OCI-LY7 (cell line): Measurements from ENCODE around the gene MRPS9. TPM values are rescaled to one million over a fixed set of nuclear protein-coding genes. Genes with fewer than 3 reads are reported as not detected.

Source experiments
- BruUV-seq: library from RNA; stranded (reverse); fragments of 400-500 nt; replicated peaks from 2 replicates; lab custom pipeline; 2021; lab: Mats Ljungman, UMichigan
- CTCF ChIA-PET: fragments of 300-600 bp; sonication (Branson Sonifier 250); formaldehyde crosslinking; loops from one replicate; lab custom pipeline; 2022; ENCODE audit warnings: antibody characterized with exemption; ENCODE audit not compliant: unreplicated experiment; lab: Charles Lee
- POLR2A ChIA-PET: fragments of 300-600 bp; sonication (Branson Sonifier 250); formaldehyde crosslinking; loops from one replicate; lab custom pipeline; 2022; ENCODE audit warnings: antibody characterized with exemption; lab: Charles Lee
- DNase-seq: peaks from one replicate; pipeline ENCODE4 v3.0.0-alpha.2; 2015; ENCODE audit warnings: low spot score
- H2AFZ ChIP-seq: fragments of 200-600 bp; sonication (generic), shearing (Covaris generic); 2 replicates; pipeline ENCODE4 v1.6.1; 2014; ENCODE audit warnings: mild to moderate bottlenecking, antibody characterized with exemption, low read length, moderate library complexity
- H3K27ac ChIP-seq: fragments of 200-600 bp; sonication (generic); 2 replicates; pipeline ENCODE4 v1.5.1; 2014; ENCODE audit warnings: mixed run types, low read depth, mild to moderate bottlenecking, moderate library complexity, low read length, inconsistent platforms; ENCODE audit not compliant: poor library complexity, severe bottlenecking
- H3K36me3 ChIP-seq: fragments of 200-600 bp; sonication (generic); 2 replicates; pipeline ENCODE4 v1.6.1; 2014; ENCODE audit warnings: mild to moderate bottlenecking, antibody characterized with exemption, low read length, moderate library complexity, mixed read lengths; ENCODE audit not compliant: insufficient read depth
- H3K4me1 ChIP-seq: fragments of 200-600 bp; sonication (generic); 2 replicates; pipeline ENCODE4 v1.5.1; 2014; ENCODE audit warnings: mild to moderate bottlenecking, low read length; ENCODE audit not compliant: insufficient read depth, poor library complexity, severe bottlenecking
- H3K4me2 ChIP-seq: fragments of 200-600 bp; sonication (generic); 2 replicates; pipeline ENCODE4 v1.6.1; 2014; ENCODE audit warnings: mild to moderate bottlenecking, low read length
- H3K4me3 ChIP-seq: fragments of 200-600 bp; sonication (generic); 2 replicates; pipeline ENCODE4 v1.5.1; 2014; ENCODE audit warnings: mild to moderate bottlenecking, low read depth, low read length; ENCODE audit not compliant: poor library complexity, severe bottlenecking
- H3K79me2 ChIP-seq: fragments of 200-600 bp; sonication (generic); 2 replicates; pipeline ENCODE4 v1.6.1; 2016; ENCODE audit warnings: low read depth, mild to moderate bottlenecking, low read length, moderate library complexity, mixed read lengths; ENCODE audit not compliant: insufficient read depth
- H3K9me2 ChIP-seq: fragments of 200-600 bp; sonication (generic); 2 replicates; pipeline ENCODE4 v1.6.1; 2016; ENCODE audit warnings: mild to moderate bottlenecking, low read length, mixed read lengths; ENCODE audit not compliant: insufficient read depth
- H3K9me3 ChIP-seq: fragments of 200-600 bp; sonication (generic); 2 replicates; pipeline ENCODE4 v1.6.1; 2014; ENCODE audit warnings: mild to moderate bottlenecking, mixed run types, low read length, mixed read lengths
- H4K20me1 ChIP-seq: fragments of 200-600 bp; sonication (generic); 2 replicates; pipeline ENCODE4 v1.6.1; 2014; ENCODE audit warnings: mild to moderate bottlenecking, antibody characterized with exemption, low read length, moderate library complexity, mixed read lengths; ENCODE audit not compliant: insufficient read depth
- EZH2phosphoT487 ChIP-seq: fragments of 200-600 bp; sonication (generic); IDR thresholded peaks from 2 replicates; pipeline ENCODE4 v1.6.1; 2018; ENCODE audit warnings: low read depth, borderline replicate concordance, mild to moderate bottlenecking, mixed run types, antibody characterized with exemption, low read length, moderate library complexity, mixed read lengths
- intact Hi-C: fragments of 100-400 bp; cut with micrococcal nuclease; formaldehyde crosslinking; loops from one replicate; pipeline ENCODE4 v1.10.0; 2022; ENCODE audit not compliant: unreplicated experiment
- total RNA-seq, 2 experiments: library from RNA; depleted of rRNA in 1 of 2; stranded (reverse); fragments of >200 nt in 1 of 2; shearing (Covaris generic) in 1 of 2; gene quantifications; 2 replicates each; pipeline ENCODE4 v1.2.3, GENCODE V29; 2014 to 2022
- TF ChIP-seq, protein P1 (sequence below): fragments of 200-600 bp; sonication (generic); conservative IDR thresholded peaks from 2 replicates; pipeline ENCODE4 v1.5.1; 2014; ENCODE audit warnings: mild to moderate bottlenecking, antibody characterized with exemption, low read length, moderate library complexity, mixed read lengths

The MRPS9 gene
- total RNA-seq, 2 experiments from 2014 or later: 25.9 to 42.6 TPM

DNA sequence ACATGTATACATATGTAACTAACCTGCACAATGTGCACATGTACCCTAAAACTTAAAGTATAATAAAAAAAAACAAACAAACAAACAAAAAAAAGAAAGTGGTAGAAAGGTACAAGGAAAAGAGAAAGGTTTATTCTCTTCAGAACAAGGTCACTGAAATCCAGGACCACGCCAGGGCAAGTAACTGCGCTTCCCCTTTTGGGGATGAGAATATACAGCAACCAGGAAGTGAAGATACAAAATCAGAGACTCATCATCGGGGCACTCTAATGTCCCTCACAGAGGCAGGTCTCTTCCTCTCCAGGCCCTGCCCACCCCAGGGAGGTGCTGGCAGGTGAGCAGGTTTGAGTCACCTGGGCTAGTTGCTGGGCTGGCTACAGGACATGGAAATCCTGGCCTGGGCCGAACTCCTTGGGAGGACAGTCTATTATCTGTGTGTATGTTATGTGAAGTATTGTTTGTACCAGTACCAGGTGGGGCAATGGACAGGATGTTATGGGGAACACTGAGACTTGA, 103.3 kb downstream of the MRPS9 start:
- no peaks in the 10 kb centered on the region for H3K9me2 ChIP-seq
- no TSS peak for BruUV-seq
- TF ChIP-seq, protein P1, sequence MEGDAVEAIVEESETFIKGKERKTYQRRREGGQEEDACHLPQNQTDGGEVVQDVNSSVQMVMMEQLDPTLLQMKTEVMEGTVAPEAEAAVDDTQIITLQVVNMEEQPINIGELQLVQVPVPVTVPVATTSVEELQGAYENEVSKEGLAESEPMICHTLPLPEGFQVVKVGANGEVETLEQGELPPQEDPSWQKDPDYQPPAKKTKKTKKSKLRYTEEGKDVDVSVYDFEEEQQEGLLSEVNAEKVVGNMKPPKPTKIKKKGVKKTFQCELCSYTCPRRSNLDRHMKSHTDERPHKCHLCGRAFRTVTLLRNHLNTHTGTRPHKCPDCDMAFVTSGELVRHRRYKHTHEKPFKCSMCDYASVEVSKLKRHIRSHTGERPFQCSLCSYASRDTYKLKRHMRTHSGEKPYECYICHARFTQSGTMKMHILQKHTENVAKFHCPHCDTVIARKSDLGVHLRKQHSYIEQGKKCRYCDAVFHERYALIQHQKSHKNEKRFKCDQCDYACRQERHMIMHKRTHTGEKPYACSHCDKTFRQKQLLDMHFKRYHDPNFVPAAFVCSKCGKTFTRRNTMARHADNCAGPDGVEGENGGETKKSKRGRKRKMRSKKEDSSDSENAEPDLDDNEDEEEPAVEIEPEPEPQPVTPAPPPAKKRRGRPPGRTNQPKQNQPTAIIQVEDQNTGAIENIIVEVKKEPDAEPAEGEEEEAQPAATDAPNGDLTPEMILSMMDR: no peak
- no peak for TF ChIP-seq EZH2phosphoT487
- no peaks in the 10 kb centered on the region for H3K36me3 ChIP-seq
- ChIA-PET POLR2A (no interaction called here), CTCF (no interaction called here)
- no peak overlapping the region for H3K27ac ChIP-seq
- H2AFZ ChIP-seq: no peak overlapping the region
- intact Hi-C loops: no loop called here
- DNase-seq: no peak
- H3K4me3 ChIP-seq: no peak overlapping the region
- H3K9me3 ChIP-seq: no peaks in the 10 kb centered on the region
- no peaks in the 10 kb centered on the region for H3K79me2 ChIP-seq
- H3K4me2 ChIP-seq: no peak overlapping the region
- H4K20me1 ChIP-seq: no peaks in the 10 kb centered on the region
- no peaks in the 10 kb centered on the region for H3K4me1 ChIP-seq

DNA sequence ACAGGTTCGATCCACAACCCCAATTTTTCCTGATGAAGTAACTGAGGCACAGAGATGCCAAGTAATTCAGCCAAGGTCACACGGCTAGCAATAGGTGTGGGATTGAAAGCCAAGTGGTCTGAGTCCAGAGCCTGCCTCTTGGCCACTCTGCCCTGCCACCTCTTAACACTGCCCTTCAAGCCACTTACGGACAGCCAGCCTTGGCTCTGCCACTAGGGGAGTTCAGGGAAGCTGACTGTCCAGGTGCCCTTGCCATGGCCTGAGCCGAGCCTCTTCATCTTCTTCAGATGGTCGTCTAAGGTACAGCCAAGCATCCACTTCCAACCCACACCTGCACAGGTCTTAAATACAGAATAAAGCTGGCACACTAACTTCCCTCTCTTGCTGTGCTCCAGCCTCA, 104.4 kb downstream of the MRPS9 start:
- intact Hi-C loops: no loop called here
- no peaks in the 10 kb centered on the region for H3K9me2 ChIP-seq
- H3K4me1 ChIP-seq: no peaks in the 10 kb centered on the region
- no peaks in the 10 kb centered on the region for H4K20me1 ChIP-seq
- no TSS peak for BruUV-seq
- H2AFZ ChIP-seq: no peak overlapping the region
- ChIA-PET CTCF (no interaction called here), POLR2A (no interaction called here)
- no peak overlapping the region for H3K4me2 ChIP-seq
- H3K9me3 ChIP-seq: no peaks in the 10 kb centered on the region
- H3K79me2 ChIP-seq: no peaks in the 10 kb centered on the region
- no peak for DNase-seq
- no peaks in the 10 kb centered on the region for H3K36me3 ChIP-seq
- no peak overlapping the region for H3K27ac ChIP-seq
- no peak overlapping the region for H3K4me3 ChIP-seq
- no peak for TF ChIP-seq EZH2phosphoT487
- TF ChIP-seq, protein P1: no peak

DNA sequence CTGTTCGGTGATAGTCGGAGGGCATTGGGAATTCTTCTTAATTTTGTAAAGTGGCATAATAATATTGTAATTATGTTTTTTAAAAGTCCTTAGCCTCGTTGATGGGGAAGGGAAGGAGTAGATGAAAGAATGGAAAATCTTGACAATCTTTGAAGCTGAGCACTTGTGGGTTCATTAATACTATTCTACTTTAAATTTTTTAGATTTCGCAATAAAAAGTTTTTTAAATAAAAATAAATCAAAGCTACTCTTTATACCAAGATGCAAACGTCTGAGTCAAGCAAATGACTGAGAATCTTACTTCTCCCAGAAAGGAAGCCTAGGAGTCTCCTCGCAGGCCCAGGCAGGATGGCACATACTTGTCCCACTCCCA, 105.2 kb downstream of the MRPS9 start:
- intact Hi-C loops: no loop called here
- BruUV-seq: no TSS peak
- H3K27ac ChIP-seq: no peak overlapping the region
- no peak overlapping the region for H3K4me2 ChIP-seq
- no peaks in the 10 kb centered on the region for H3K9me3 ChIP-seq
- no peak overlapping the region for H3K4me3 ChIP-seq
- no peaks in the 10 kb centered on the region for H3K79me2 ChIP-seq
- H3K4me1 ChIP-seq: no peaks in the 10 kb centered on the region
- no peaks in the 10 kb centered on the region for H3K36me3 ChIP-seq
- ChIA-PET POLR2A (no interaction called here), CTCF (no interaction called here)
- no peaks in the 10 kb centered on the region for H4K20me1 ChIP-seq
- no peak overlapping the region for H2AFZ ChIP-seq
- no peak for TF ChIP-seq EZH2phosphoT487
- TF ChIP-seq, protein P1: no peak
- no peaks in the 10 kb centered on the region for H3K9me2 ChIP-seq
- no peak for DNase-seq
